Retina (tissue), 1 donor: ENCODE data around the gene MIDN.
"Not testable (repeated sequence)": the region's sequence is repeated elsewhere in the genome, so short reads cannot be mapped to it uniquely, and the experiment has no call there.

ENCODE experiments used
- DNase-seq: peaks from one replicate; pipeline ENCODE4 v3.0.0-alpha.2; 2016

Gene MIDN

GRCh38 chr19:1295169-1296012 lies 47.0 kb downstream of the MIDN start:
- no peak for DNase-seq

GRCh38 chr19:1296078-1296477 lies 47.7 kb downstream of the MIDN start:
- DNase-seq: no peak

- no peak for DNase-seq
These were observed 48.3 kb downstream of the MIDN start for GRCh38 chr19:1296575-1297271.

GRCh38 chr19:1298235-1298634 lies 49.9 kb downstream of the MIDN start:
- DNase-seq: no peak

GRCh38 chr19:1299801-1300200 lies 51.4 kb downstream of the MIDN start:
- no peak for DNase-seq

- no peak for DNase-seq
These were observed 52.5 kb downstream of the MIDN start for GRCh38 chr19:1300744-1301490.

DNA sequence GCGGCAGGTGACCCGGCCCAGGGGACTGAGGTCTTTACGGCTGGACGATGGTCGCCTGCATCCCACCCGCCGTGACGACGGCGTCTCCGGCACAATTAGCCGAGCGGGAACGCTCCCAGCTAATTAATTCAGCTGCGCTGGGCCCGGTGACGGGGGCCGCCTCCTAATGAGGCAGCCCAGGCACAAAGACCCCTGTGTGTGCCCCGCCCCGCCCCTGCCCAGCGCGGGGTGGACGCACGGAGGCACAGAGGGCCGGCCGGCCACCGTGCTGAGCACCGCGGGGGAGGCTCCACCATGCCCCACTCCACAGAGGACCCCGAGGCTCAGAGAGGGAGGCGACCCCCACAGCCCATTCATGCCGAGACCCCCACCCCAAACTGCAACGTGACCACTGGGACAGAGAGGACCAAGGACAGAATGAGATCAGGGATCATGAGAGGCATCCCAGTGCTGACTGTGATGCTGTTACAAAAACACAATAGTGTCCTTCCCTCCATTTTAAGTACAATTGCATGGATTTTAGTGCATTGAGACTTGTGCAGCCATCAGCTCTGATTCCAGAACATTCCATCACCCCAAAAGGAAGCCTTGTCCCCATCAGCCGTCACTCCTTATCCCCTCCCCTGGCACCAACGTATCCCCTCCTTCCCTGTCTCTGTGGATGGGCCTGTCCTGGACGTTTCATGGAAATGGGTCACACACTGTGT lies 54.3 kb downstream of the MIDN start:
- peak; percentile 90 for DNase-seq

GRCh38 chr19:1304197-1304924 lies 56.0 kb downstream of the MIDN start:
- DNase-seq: no peak

DNA sequence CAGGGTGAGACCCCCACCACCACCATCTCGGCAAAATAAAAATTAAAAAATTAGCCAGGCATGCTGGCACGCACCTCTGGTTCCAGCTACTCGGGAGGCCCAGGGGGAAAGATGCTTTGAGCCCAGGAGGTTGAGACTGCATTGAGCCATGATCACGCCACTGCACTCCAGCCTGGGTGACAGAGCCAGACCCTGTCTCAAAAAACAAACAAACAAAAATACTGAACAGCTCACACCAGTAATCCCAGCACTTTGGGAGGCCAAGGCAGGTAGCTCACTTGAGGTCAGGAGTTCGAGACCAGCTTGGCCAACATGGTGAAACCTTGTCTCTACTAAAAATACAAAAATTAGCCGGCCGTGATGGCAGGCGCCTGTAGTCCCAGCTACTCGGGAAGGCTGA lies 57.0 kb downstream of the MIDN start:
- not testable (repeated sequence) for DNase-seq

DNA sequence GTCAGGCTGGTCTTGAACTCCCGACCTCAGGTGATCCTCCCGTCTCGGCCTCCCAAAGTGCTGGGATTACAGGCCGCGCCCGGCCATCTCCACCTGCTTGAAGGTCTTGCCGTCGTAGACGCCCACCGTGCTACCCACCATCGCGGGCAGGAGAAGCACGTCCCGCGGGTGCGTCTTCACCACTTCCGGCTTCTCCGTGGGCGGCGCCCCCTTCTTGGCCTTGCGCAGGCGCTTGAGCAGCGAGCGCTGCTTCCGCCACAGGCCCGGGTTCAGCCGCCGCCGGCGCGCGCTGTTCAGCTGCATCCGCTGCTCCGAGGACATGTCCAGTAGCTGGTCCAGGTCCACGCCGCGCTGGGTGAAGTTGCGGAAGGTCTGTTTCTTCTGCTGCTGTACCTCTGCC lies 58.9 kb downstream of the MIDN start:
- DNase-seq: no peak

DNA sequence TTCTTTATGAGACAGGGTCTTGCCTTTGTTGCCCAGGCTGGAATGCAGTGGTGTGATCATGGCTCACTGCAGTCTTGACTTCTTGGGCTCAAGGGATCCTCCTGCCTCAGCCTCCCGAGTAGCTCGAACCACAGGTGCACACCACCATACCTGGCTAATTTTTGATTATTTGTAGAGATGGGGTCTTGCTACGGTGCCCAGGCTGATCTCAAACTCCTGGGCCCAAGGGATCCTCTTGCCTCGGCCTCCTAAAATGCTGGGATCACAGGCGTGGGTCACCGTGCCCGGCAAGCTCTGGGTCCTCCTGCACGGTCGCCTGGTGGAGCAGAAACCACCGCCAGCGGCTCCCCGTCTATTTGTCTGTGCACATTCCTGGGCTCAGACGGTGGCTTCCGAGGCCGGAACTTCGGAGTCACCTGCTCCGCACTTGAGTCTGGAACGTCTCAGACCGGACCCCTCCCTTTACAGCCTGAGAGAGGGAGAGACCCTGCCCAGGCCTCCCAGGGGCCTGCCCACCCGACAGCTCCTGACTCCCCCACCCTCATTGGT lies 59.4 kb downstream of the MIDN start:
- no peak for DNase-seq

DNA sequence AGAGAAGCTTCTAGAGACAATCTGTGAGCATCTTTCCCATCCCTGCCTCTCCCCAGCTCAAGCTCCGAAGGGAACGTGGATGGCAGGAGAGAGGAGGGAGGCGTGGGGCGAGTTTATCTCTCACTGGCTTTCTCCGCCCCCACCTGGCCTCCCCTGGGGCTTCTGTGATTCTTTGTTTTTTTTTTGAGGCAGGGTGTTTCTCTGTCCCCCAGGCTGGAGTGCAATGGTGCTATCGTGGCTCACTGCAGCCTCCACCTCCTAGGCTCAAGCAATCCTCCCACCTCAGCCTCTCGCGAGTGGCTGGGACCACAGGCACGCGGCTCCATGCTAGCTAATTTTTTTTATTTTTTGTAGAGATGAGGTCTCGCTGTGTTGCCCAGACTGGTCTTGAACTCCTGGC lies 60.3 kb downstream of the MIDN start:
- no peak for DNase-seq
